ENCODE results near the gene MGMT.

Gene MGMT

GRCh38 chr10:129771991-129772431, 305.0 kb downstream of the MGMT start:
- no peak overlapping the region for H3K4me3 ChIP-seq (replicated peaks; ENCODE audit: low read depth, low read length)
- no peak for DNase-seq (ENCODE audit: extremely low read depth, low read depth)
- no peak for TF ChIP-seq CTCF (IDR thresholded peaks at IDR 0.05; ENCODE audit: low read depth, low read length, missing control alignments)

- no peak overlapping the region for H3K4me3 ChIP-seq (replicated peaks; ENCODE audit: low read depth, low read length)
- TF ChIP-seq CTCF (IDR thresholded peaks at IDR 0.05; ENCODE audit: low read depth, low read length, missing control alignments): no peak
- no peak for DNase-seq (ENCODE audit: extremely low read depth, low read depth)
These were observed 305.7 kb downstream of the MGMT start for GRCh38 chr10:129772468-129773358.

GRCh38 chr10:129773359-129773990, 306.4 kb downstream of the MGMT start:
- no peak overlapping the region for H3K4me3 ChIP-seq (replicated peaks; ENCODE audit: low read depth, low read length)
- TF ChIP-seq CTCF (IDR thresholded peaks at IDR 0.05; ENCODE audit: low read depth, low read length, missing control alignments): no peak
- DNase-seq (ENCODE audit: extremely low read depth, low read depth): no peak

GRCh38 chr10:129774082-129774735, 307.2 kb downstream of the MGMT start:
- no peak overlapping the region for H3K4me3 ChIP-seq (replicated peaks; ENCODE audit: low read depth, low read length)
- no peak for TF ChIP-seq CTCF (IDR thresholded peaks at IDR 0.05; ENCODE audit: low read depth, low read length, missing control alignments)
- no peak for DNase-seq (ENCODE audit: extremely low read depth, low read depth)

- no peak for TF ChIP-seq CTCF (IDR thresholded peaks at IDR 0.05; ENCODE audit: low read depth, low read length, missing control alignments)
- H3K4me3 ChIP-seq (replicated peaks; ENCODE audit: low read depth, low read length): no peak overlapping the region
- DNase-seq (ENCODE audit: extremely low read depth, low read depth): no peak
These were observed 307.8 kb downstream of the MGMT start for GRCh38 chr10:129774736-129775401.

GRCh38 chr10:129775681-129776080, 308.6 kb downstream of the MGMT start:
- no peak overlapping the region for H3K4me3 ChIP-seq (replicated peaks; ENCODE audit: low read depth, low read length)
- no peak for TF ChIP-seq CTCF (IDR thresholded peaks at IDR 0.05; ENCODE audit: low read depth, low read length, missing control alignments)
- DNase-seq (ENCODE audit: extremely low read depth, low read depth): no peak

All from HFF-Myc (cell line).